ENCODE data around the gene TEX2.
"Not testable (repeated sequence)": the region's sequence is repeated elsewhere in the genome, so short reads cannot be mapped to it uniquely, and the experiment has no call there.

Gene TEX2

GRCh38 chr17:64208656-64209055, 54.4 kb downstream of the TEX2 start:
- not testable (repeated sequence) for FAIRE-seq

GRCh38 chr17:64205804-64206203, 57.3 kb downstream of the TEX2 start:
- no peak for FAIRE-seq

GRCh38 chr17:64203630-64204029, 59.4 kb downstream of the TEX2 start:
- no peak for FAIRE-seq

DNA sequence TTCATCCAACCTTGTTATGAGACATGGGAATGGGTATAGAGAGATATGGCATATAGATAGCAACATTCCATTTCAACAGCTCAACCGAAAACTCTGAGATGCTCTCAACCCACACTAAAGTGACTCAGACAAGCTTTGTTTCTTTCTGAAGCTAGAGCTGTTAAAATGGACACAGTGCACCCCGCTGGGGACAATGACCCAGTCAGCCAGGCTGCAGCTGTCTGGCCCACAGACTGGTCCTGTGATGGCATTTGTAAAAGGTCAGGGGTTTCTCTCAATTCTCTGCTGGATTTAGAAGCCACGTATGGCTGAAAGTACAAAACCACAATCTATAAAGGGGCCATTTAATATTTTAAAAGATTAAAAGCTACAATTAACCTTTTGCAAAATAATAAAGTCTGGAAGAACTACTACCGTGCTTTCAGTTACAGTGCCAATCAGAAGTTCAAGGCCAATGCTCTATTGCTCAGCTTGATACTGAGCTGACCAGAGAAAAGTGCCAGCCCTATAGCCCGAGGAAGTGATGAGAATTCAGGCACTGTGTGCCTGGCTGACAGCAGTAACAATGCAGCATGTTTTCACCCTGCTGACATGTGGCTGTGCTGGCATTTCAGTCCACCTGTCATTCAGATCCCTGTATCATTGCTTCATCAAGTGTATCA, 60.2 kb downstream of the TEX2 start:
- FAIRE-seq, result no peak

GRCh38 chr17:64200080-64201032, 62.7 kb downstream of the TEX2 start:
- FAIRE-seq, result no peak

GRCh38 chr17:64198331-64199090, 64.5 kb downstream of the TEX2 start:
- FAIRE-seq, result no peak

GRCh38 chr17:64196601-64197000, 66.5 kb downstream of the TEX2 start:
- FAIRE-seq, result no peak

GRCh38 chr17:64193561-64193960, 69.5 kb downstream of the TEX2 start:
- no peak for FAIRE-seq

GRCh38 chr17:64192589-64192988, 70.5 kb downstream of the TEX2 start:
- no peak for FAIRE-seq

- no peak for FAIRE-seq
Measured at GRCh38 chr17:64190472-64190871, 72.6 kb downstream of the TEX2 start.

DNA sequence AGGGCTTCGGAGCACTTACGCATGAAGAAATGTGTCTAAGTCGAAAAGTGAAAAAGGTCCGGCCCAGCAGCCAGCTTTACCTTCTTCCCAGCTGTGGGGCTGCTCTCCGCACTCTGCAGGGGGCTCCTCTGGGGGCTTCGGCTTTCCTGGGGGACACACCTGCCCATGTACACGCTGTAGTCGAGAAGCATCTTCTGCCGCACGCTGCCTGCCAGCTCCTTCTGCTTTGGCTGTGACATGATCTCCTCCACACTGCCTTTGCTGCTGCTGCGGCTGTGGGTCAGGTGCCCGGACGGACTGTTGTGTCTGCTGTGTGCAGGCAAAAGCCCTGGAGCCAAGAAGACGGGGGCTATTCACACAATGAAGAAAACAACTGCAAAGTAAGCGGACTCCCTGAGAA, 75.0 kb downstream of the TEX2 start:
- FAIRE-seq, result no peak

- FAIRE-seq, result no peak
Measured at GRCh38 chr17:64187093-64187895, 75.8 kb downstream of the TEX2 start.

GRCh38 chr17:64186171-64187092, 76.6 kb downstream of the TEX2 start:
- FAIRE-seq, result no peak

DNA sequence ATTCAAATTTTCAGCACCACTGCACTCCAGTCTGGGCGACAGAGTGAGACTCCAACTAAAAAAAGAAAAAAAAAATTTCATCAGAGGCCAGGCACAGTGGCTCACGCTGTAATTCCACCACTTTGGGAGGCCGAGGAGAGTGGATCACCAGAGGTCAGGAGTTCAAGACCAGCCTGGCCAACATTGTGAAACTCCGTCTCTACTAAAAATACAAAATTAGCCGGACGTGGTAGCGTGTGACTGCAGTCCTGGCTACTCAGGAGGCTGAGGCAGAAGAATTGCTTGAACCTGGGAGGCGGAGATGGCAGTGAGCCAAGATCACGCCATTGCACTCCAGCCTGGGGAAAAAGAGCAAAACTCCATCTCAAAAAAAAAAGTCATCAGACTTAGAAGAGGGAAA, 77.5 kb downstream of the TEX2 start:
- FAIRE-seq, result not testable (repeated sequence)

- FAIRE-seq, result no peak
Measured at GRCh38 chr17:64185101-64185500, 78.0 kb downstream of the TEX2 start.

- no peak for FAIRE-seq
Measured at GRCh38 chr17:64183815-64184214, 79.2 kb downstream of the TEX2 start.

DNA sequence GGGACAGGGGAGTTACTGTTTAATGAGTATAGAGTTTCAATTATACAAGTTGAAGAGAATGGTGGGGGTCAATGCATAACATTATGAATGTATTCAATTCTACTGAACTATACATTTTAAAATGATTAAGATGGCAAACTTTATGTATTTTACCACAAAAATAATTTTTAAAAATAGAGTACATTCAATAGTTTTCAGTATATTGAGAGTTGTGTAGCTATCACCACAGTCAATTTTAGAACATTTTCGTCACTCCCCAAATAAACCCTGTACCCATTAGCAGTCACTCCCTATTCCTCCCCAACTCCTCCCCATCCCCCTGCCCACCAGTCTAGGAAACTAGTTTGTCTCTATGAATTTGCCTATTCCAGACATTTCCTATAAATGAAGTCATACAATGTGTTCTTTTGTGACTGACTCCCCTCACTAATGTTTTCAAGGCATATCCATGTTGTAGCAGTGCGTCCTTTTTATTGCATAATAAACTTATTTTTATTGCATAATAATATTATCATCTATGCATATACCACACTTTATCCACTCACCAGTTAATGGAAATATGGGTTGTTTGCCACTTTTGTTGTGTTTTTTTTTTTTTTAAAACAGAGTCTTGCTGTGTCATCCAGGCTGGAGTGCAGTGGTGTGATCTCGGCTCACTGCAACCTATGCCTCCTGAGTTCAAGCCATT, 80.6 kb downstream of the TEX2 start:
- FAIRE-seq, result no peak

GRCh38 chr17:64180089-64181073, 82.7 kb downstream of the TEX2 start:
- no peak for FAIRE-seq

GRCh38 chr17:64179024-64179423, 84.0 kb downstream of the TEX2 start:
- not testable (repeated sequence) for FAIRE-seq
